Lower leg skin (tissue), 4 donors: ENCODE data around the gene CHN2. TPM values are rescaled to one million over a fixed set of nuclear protein-coding genes. Genes with fewer than 3 reads are reported as not detected.

Experiments
- DNase-seq, 2 donors: peaks; one replicate each; pipeline ENCODE4 v3.0.0-alpha.2; 2019; ENCODE audit warnings: low spot score in 2 of 2
- H3K4me3 ChIP-seq: fragments of 200-600 bp; sonication (generic); 2 replicates; pipeline ENCODE4 v1.5.1; 2017; ENCODE audit warnings: mild to moderate bottlenecking, low read depth; ENCODE audit not compliant: poor library complexity, severe bottlenecking
- POLR2A ChIP-seq, 2 donors: fragments of 450-650 bp; IDR thresholded peaks; one replicate each; pipeline ENCODE4 v1.6.1; 2016 to 2017; ENCODE audit warnings: antibody characterized with exemption in 2 of 2, mild to moderate bottlenecking in 1 of 2, moderate library complexity in 1 of 2
- WGBS, 2 donors: methylation state at CpG; one replicate each; pipeline ENCODE4 v1.1.5; 2018; 5-methylcytosine and 5-hydroxymethylcytosine counted together
- intact Hi-C: fragments of 100-400 bp; cut with DNase I; formaldehyde crosslinking; loops from one replicate; pipeline ENCODE4 v1.15.0; 2023; ENCODE audit warnings: low total_unique reads
- total RNA-seq, 4 donors: library from RNA; depleted of rRNA; stranded (reverse); fragments of >200 nt; gene quantifications; one replicate each; pipeline ENCODE4 v1.1.0, GENCODE V29; 2016
- TF ChIP-seq, protein P1 (sequence below), 3 donors: fragments of 450-650 bp; IDR thresholded peaks; one replicate each; pipeline ENCODE4 v1.5.1; 2016; ENCODE audit warnings: antibody characterized with exemption in 3 of 3, mild to moderate bottlenecking in 3 of 3, moderate library complexity in 2 of 3

Gene CHN2
- total RNA-seq, 4 donors from 2014 or later = 1.0 to 3.8 (median 2.0) TPM

GRCh38 chr7:29464753-29465152, 270.2 kb downstream of the CHN2 start:
- TF ChIP-seq POLR2A (IDR thresholded peaks at IDR 0.05) = no peak
- TF ChIP-seq, protein P1, sequence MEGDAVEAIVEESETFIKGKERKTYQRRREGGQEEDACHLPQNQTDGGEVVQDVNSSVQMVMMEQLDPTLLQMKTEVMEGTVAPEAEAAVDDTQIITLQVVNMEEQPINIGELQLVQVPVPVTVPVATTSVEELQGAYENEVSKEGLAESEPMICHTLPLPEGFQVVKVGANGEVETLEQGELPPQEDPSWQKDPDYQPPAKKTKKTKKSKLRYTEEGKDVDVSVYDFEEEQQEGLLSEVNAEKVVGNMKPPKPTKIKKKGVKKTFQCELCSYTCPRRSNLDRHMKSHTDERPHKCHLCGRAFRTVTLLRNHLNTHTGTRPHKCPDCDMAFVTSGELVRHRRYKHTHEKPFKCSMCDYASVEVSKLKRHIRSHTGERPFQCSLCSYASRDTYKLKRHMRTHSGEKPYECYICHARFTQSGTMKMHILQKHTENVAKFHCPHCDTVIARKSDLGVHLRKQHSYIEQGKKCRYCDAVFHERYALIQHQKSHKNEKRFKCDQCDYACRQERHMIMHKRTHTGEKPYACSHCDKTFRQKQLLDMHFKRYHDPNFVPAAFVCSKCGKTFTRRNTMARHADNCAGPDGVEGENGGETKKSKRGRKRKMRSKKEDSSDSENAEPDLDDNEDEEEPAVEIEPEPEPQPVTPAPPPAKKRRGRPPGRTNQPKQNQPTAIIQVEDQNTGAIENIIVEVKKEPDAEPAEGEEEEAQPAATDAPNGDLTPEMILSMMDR (IDR thresholded peaks at IDR 0.05) = no peak
- H3K4me3 ChIP-seq = no peak overlapping the region
- WGBS, 2 donors = 64 to 73% methylated on average over 3 of the region's 3 CpGs
- no peak for DNase-seq
- intact Hi-C loops = no loop called here

- intact Hi-C loops = no loop called here
- TF ChIP-seq, protein P1 (IDR thresholded peaks at IDR 0.05) = no peak
- TF ChIP-seq POLR2A (IDR thresholded peaks at IDR 0.05) = no peak
- no peak overlapping the region for H3K4me3 ChIP-seq
- WGBS, 2 donors = 83 to 84% methylated on average over 5 of the region's 5 CpGs
- DNase-seq = no peak
Measured at GRCh38 chr7:29467193-29467926, 272.8 kb downstream of the CHN2 start.

DNA sequence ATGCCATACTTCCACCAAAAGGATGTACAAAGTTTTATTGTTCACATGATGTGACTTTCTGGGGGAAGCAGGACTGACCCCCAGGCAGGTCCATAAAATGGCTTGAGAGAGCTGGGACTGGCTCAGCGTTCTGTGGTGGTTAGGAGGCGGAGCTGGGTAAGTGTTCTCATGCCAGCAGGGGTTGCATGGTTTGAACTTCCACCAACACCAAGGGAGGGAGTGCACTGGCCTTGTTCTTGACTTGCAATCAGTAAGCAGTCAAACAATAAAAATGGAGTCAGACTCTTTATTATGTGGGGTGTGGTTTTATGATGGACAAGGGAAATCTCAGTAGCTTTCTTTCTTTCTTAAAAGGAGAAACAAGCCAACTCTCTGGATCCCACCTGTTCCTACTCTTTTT, 273.6 kb downstream of the CHN2 start:
- H3K4me3 ChIP-seq = no peak overlapping the region
- TF ChIP-seq, protein P1 (IDR thresholded peaks at IDR 0.05) = no peak
- TF ChIP-seq POLR2A (IDR thresholded peaks at IDR 0.05) = no peak
- intact Hi-C loops = no loop called here
- DNase-seq = no peak
- WGBS, 2 donors = 89 to 92% methylated on average over 2 of the region's 2 CpGs

DNA sequence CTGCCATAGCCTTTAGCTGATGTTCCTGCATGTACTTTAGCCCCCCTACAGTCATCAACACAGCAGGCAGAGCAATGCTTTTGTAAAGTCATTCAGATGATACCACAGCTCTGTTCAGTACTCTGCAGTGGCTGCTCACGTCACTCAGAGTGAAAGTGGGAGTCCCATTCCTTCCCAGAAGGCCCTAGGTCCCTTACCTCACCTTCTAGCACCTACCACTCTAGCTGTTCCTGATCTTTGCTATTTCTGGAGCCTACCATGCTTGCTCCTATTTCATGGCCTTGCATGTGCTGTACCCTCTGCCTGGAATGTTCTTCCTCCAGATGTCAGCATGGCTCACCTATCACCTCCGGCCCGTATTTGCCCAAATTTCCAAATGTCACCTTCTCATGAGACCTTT, 274.7 kb downstream of the CHN2 start:
- TF ChIP-seq, protein P1 (IDR thresholded peaks at IDR 0.05) = no peak
- TF ChIP-seq POLR2A (IDR thresholded peaks at IDR 0.05) = no peak
- intact Hi-C loops = no loop called here
- WGBS, 2 donors = 89 to 94% methylated on average over 3 of the region's 3 CpGs
- no peak overlapping the region for H3K4me3 ChIP-seq
- no peak for DNase-seq

GRCh38 chr7:29469976-29470557, 275.5 kb downstream of the CHN2 start:
- DNase-seq = no peak
- intact Hi-C loops = no loop called here
- WGBS, 2 donors = 97% methylated on average over 3 of the region's 3 CpGs
- TF ChIP-seq, protein P1 (IDR thresholded peaks at IDR 0.05) = no peak
- TF ChIP-seq POLR2A (IDR thresholded peaks at IDR 0.05) = no peak
- H3K4me3 ChIP-seq = no peak overlapping the region
